OCI-LY7 (cell line): Measurements from ENCODE around the gene MCM5. TPM values are rescaled to one million over a fixed set of nuclear protein-coding genes. Genes with fewer than 3 reads are reported as not detected.

Experiments used
- BruUV-seq: library from RNA; stranded (reverse); fragments of 400-500 nt; replicated peaks from 2 replicates; lab custom pipeline; 2021; lab: Mats Ljungman, UMichigan
- CTCF ChIA-PET: fragments of 300-600 bp; sonication (Branson Sonifier 250); formaldehyde crosslinking; loops from one replicate; lab custom pipeline; 2022; ENCODE audit warnings: antibody characterized with exemption; ENCODE audit not compliant: unreplicated experiment; lab: Charles Lee
- POLR2A ChIA-PET: fragments of 300-600 bp; sonication (Branson Sonifier 250); formaldehyde crosslinking; loops from one replicate; lab custom pipeline; 2022; ENCODE audit warnings: antibody characterized with exemption; lab: Charles Lee
- DNase-seq: peaks from one replicate; pipeline ENCODE4 v3.0.0-alpha.2; 2015; ENCODE audit warnings: low spot score
- H2AFZ ChIP-seq: fragments of 200-600 bp; sonication (generic), shearing (Covaris generic); 2 replicates; pipeline ENCODE4 v1.6.1; 2014; ENCODE audit warnings: mild to moderate bottlenecking, antibody characterized with exemption, low read length, moderate library complexity
- H3K27ac ChIP-seq: fragments of 200-600 bp; sonication (generic); 2 replicates; pipeline ENCODE4 v1.5.1; 2014; ENCODE audit warnings: mixed run types, low read depth, mild to moderate bottlenecking, moderate library complexity, low read length, inconsistent platforms; ENCODE audit not compliant: poor library complexity, severe bottlenecking
- H3K36me3 ChIP-seq: fragments of 200-600 bp; sonication (generic); 2 replicates; pipeline ENCODE4 v1.6.1; 2014; ENCODE audit warnings: mild to moderate bottlenecking, antibody characterized with exemption, low read length, moderate library complexity, mixed read lengths; ENCODE audit not compliant: insufficient read depth
- H3K4me1 ChIP-seq: fragments of 200-600 bp; sonication (generic); 2 replicates; pipeline ENCODE4 v1.5.1; 2014; ENCODE audit warnings: mild to moderate bottlenecking, low read length; ENCODE audit not compliant: insufficient read depth, poor library complexity, severe bottlenecking
- H3K4me2 ChIP-seq: fragments of 200-600 bp; sonication (generic); 2 replicates; pipeline ENCODE4 v1.6.1; 2014; ENCODE audit warnings: mild to moderate bottlenecking, low read length
- H3K4me3 ChIP-seq: fragments of 200-600 bp; sonication (generic); 2 replicates; pipeline ENCODE4 v1.5.1; 2014; ENCODE audit warnings: mild to moderate bottlenecking, low read depth, low read length; ENCODE audit not compliant: poor library complexity, severe bottlenecking
- H3K79me2 ChIP-seq: fragments of 200-600 bp; sonication (generic); 2 replicates; pipeline ENCODE4 v1.6.1; 2016; ENCODE audit warnings: low read depth, mild to moderate bottlenecking, low read length, moderate library complexity, mixed read lengths; ENCODE audit not compliant: insufficient read depth
- H3K9me2 ChIP-seq: fragments of 200-600 bp; sonication (generic); 2 replicates; pipeline ENCODE4 v1.6.1; 2016; ENCODE audit warnings: mild to moderate bottlenecking, low read length, mixed read lengths; ENCODE audit not compliant: insufficient read depth
- H3K9me3 ChIP-seq: fragments of 200-600 bp; sonication (generic); 2 replicates; pipeline ENCODE4 v1.6.1; 2014; ENCODE audit warnings: mild to moderate bottlenecking, mixed run types, low read length, mixed read lengths
- H4K20me1 ChIP-seq: fragments of 200-600 bp; sonication (generic); 2 replicates; pipeline ENCODE4 v1.6.1; 2014; ENCODE audit warnings: mild to moderate bottlenecking, antibody characterized with exemption, low read length, moderate library complexity, mixed read lengths; ENCODE audit not compliant: insufficient read depth
- CTCF ChIP-seq: fragments of 200-600 bp; sonication (generic); conservative IDR thresholded peaks from 2 replicates; pipeline ENCODE4 v1.5.1; 2014; ENCODE audit warnings: mild to moderate bottlenecking, antibody characterized with exemption, low read length, moderate library complexity, mixed read lengths
- EZH2phosphoT487 ChIP-seq: fragments of 200-600 bp; sonication (generic); IDR thresholded peaks from 2 replicates; pipeline ENCODE4 v1.6.1; 2018; ENCODE audit warnings: low read depth, borderline replicate concordance, mild to moderate bottlenecking, mixed run types, antibody characterized with exemption, low read length, moderate library complexity, mixed read lengths
- intact Hi-C: fragments of 100-400 bp; cut with micrococcal nuclease; formaldehyde crosslinking; loops from one replicate; pipeline ENCODE4 v1.10.0; 2022; ENCODE audit not compliant: unreplicated experiment
- total RNA-seq, 2 experiments: library from RNA; depleted of rRNA in 1 of 2; stranded (reverse); fragments of >200 nt in 1 of 2; shearing (Covaris generic) in 1 of 2; gene quantifications; 2 replicates each; pipeline ENCODE4 v1.2.3, GENCODE V29; 2014 to 2022

The MCM5 gene
- total RNA-seq, 2 experiments from 2014 or later = 242 to 360 TPM

- ChIA-PET CTCF (no interaction called here), POLR2A (interaction anchor here (0.7 kb wide), 1 partner anchor 81 kb away, joined by 5 read pairs; no protein-coding TSS in a partner anchor)
- Histone ChIP-seq H3K4me2 (no peak overlapping the region), H3K9me2 (no peaks in the 10 kb centered on the region), H2AFZ (no peak overlapping the region), H3K27ac (no peak overlapping the region), H3K36me3 (peaks cover 70% of the 10 kb centered on the region), H3K9me3 (no peaks in the 10 kb centered on the region), H3K4me1 (no peaks in the 10 kb centered on the region), H3K4me3 (no peak overlapping the region), H4K20me1 (no peaks in the 10 kb centered on the region), H3K79me2 (no peaks in the 10 kb centered on the region)
- BruUV-seq = no TSS peak
- no peak for DNase-seq
- no peak for TF ChIP-seq CTCF
- TF ChIP-seq EZH2phosphoT487 = no peak
- intact Hi-C loops = no loop called here
Observed at GRCh38 chr22:35440129-35440528, 40.2 kb downstream of the MCM5 start.

GRCh38 chr22:35441489-35442100, 41.7 kb downstream of the MCM5 start:
- no peaks in the 10 kb centered on the region for H3K4me1 ChIP-seq
- intact Hi-C loops = no loop called here
- no peaks in the 10 kb centered on the region for H3K79me2 ChIP-seq
- H3K9me3 ChIP-seq = no peaks in the 10 kb centered on the region
- H3K9me2 ChIP-seq = no peaks in the 10 kb centered on the region
- no peak overlapping the region for H3K27ac ChIP-seq
- H3K4me3 ChIP-seq = no peak overlapping the region
- DNase-seq = no peak
- no TSS peak for BruUV-seq
- TF ChIP-seq CTCF = no peak
- no peak for TF ChIP-seq EZH2phosphoT487
- H3K36me3 ChIP-seq = peaks cover 69% of the 10 kb centered on the region
- H4K20me1 ChIP-seq = no peaks in the 10 kb centered on the region
- POLR2A ChIA-PET = no interaction called here
- no peak overlapping the region for H2AFZ ChIP-seq
- H3K4me2 ChIP-seq = no peak overlapping the region
- CTCF ChIA-PET = no interaction called here

GRCh38 chr22:35442471-35442870, 42.5 kb downstream of the MCM5 start:
- Histone ChIP-seq H3K4me2 (no peak overlapping the region), H3K9me2 (no peaks in the 10 kb centered on the region), H3K4me1 (no peaks in the 10 kb centered on the region), H3K9me3 (no peaks in the 10 kb centered on the region), H3K27ac (no peak overlapping the region), H3K36me3 (peaks cover 68% of the 10 kb centered on the region), H3K4me3 (no peak overlapping the region), H2AFZ (no peak overlapping the region), H4K20me1 (no peaks in the 10 kb centered on the region), H3K79me2 (no peaks in the 10 kb centered on the region)
- no TSS peak for BruUV-seq
- no peak for TF ChIP-seq EZH2phosphoT487
- no peak for TF ChIP-seq CTCF
- intact Hi-C loops = no loop called here
- no peak for DNase-seq
- ChIA-PET POLR2A (no interaction called here), CTCF (no interaction called here)
